DOHH2 (cell line): ENCODE data around the gene NLE1.
A peak's percentile ranks its signal among the peaks of the same experiment; 100 is the strongest.

Experiments
- H3F3A ChIP-seq: fragments of 200-600 bp; sonication (generic), shearing (Covaris generic); 2 replicates; pipeline ENCODE4 v1.6.0; 2016; ENCODE audit warnings: antibody characterized with exemption, mild to moderate bottlenecking; ENCODE audit not compliant: control insufficient read depth, insufficient read depth
- H3K27ac ChIP-seq: fragments of 200-600 bp; sonication (generic); 2 replicates; pipeline ENCODE4 v1.5.1; 2014; ENCODE audit warnings: low read depth, mild to moderate bottlenecking, low read length, moderate library complexity
- H3K27me3 ChIP-seq: fragments of 200-600 bp; sonication (generic); 2 replicates; pipeline ENCODE4 v1.6.1; 2014; ENCODE audit warnings: mild to moderate bottlenecking, low read length, mixed read lengths; ENCODE audit not compliant: control insufficient read depth
- H3K36me3 ChIP-seq: fragments of 200-600 bp; sonication (generic); 2 replicates; pipeline ENCODE4 v1.6.1; 2014; ENCODE audit warnings: mild to moderate bottlenecking, low read length, moderate library complexity, mixed read lengths; ENCODE audit not compliant: control insufficient read depth
- H3K4me1 ChIP-seq: fragments of 200-600 bp; sonication (generic); 2 replicates; pipeline ENCODE4 v1.6.1; 2014; ENCODE audit warnings: mild to moderate bottlenecking, low read length, mixed read lengths; ENCODE audit not compliant: control insufficient read depth
- H3K4me2 ChIP-seq: fragments of 200-600 bp; sonication (generic); 2 replicates; pipeline ENCODE4 v1.6.0; 2014; ENCODE audit warnings: mild to moderate bottlenecking, low read length, moderate library complexity
- H3K4me3 ChIP-seq: fragments of 200-600 bp; sonication (generic); 2 replicates; pipeline ENCODE4 v1.5.1; 2014; ENCODE audit warnings: mild to moderate bottlenecking, low read length, mixed read lengths
- H3K79me2 ChIP-seq: fragments of 200-600 bp; sonication (generic); 2 replicates; pipeline ENCODE4 v1.6.1; 2014; ENCODE audit warnings: mild to moderate bottlenecking, low read length, mixed read lengths; ENCODE audit not compliant: control insufficient read depth
- H3K9me2 ChIP-seq: fragments of 200-600 bp; sonication (generic); replicated peaks from 2 replicates; pipeline ENCODE4 v1.6.1; 2014; ENCODE audit warnings: mild to moderate bottlenecking, low read length, mixed read lengths; ENCODE audit not compliant: control insufficient read depth
- H3K9me3 ChIP-seq: fragments of 200-600 bp; sonication (generic); 2 replicates; pipeline ENCODE4 v1.6.1; 2014; ENCODE audit warnings: antibody characterized with exemption, low read length, mixed read lengths; ENCODE audit not compliant: control insufficient read depth, insufficient read depth
- H4K20me1 ChIP-seq: fragments of 200-600 bp; sonication (generic); 2 replicates; pipeline ENCODE4 v1.6.0; 2014; ENCODE audit warnings: low read depth, mild to moderate bottlenecking, antibody characterized with exemption, low read length, moderate library complexity; ENCODE audit not compliant: control insufficient read depth, insufficient read depth
- CTCF ChIP-seq: fragments of 200-600 bp; sonication (generic); IDR thresholded peaks from one replicate; pipeline ENCODE4 v1.5.1; 2014; ENCODE audit warnings: antibody characterized with exemption, mild to moderate bottlenecking, low read depth, low read length; ENCODE audit not compliant: poor library complexity, severe bottlenecking
- EZH2phosphoT487 ChIP-seq: fragments of 200-600 bp; sonication (generic); IDR thresholded peaks from 2 replicates; pipeline ENCODE4 v1.6.1; 2017; ENCODE audit warnings: borderline replicate concordance, mild to moderate bottlenecking, antibody characterized with exemption, low read length, moderate library complexity, mixed read lengths

NLE1 gene

GRCh38 chr17:35080536-35080935, 61.6 kb downstream of the NLE1 start:
- Histone ChIP-seq H3K79me2 (no peaks in the 10 kb centered on the region), H4K20me1 (no peaks in the 10 kb centered on the region), H3K4me3 (no peak overlapping the region), H3K9me2 (no peaks in the 10 kb centered on the region), H3K36me3 (no peaks in the 10 kb centered on the region), H3K27me3 (no peaks in the 10 kb centered on the region), H3K9me3 (no peaks in the 10 kb centered on the region), H3K27ac (no peak overlapping the region), H3K4me1 (peaks cover 32% of the 10 kb centered on the region), H3F3A (no peaks in the 10 kb centered on the region), H3K4me2 (peak overlapping the region; percentile 38)
- TF ChIP-seq CTCF (no peak), EZH2phosphoT487 (no peak)

- TF ChIP-seq CTCF (no peak), EZH2phosphoT487 (no peak)
- H3K27me3 ChIP-seq, result no peaks in the 10 kb centered on the region
- no peaks in the 10 kb centered on the region for H3K79me2 ChIP-seq
- H3K4me2 ChIP-seq, result peak overlapping the region; percentile 38; the same call in 1 of the 2 replicates
- H3K4me3 ChIP-seq, result no peak overlapping the region
- H3K27ac ChIP-seq, result no peak overlapping the region
- H3K4me1 ChIP-seq, result peaks cover 32% of the 10 kb centered on the region
- H3K9me2 ChIP-seq, result no peaks in the 10 kb centered on the region
- H3K36me3 ChIP-seq, result no peaks in the 10 kb centered on the region
- no peaks in the 10 kb centered on the region for H3K9me3 ChIP-seq
- no peaks in the 10 kb centered on the region for H4K20me1 ChIP-seq
- no peaks in the 10 kb centered on the region for H3F3A ChIP-seq
These were observed 62.3 kb downstream of the NLE1 start for GRCh38 chr17:35079547-35080423.
